ENCODE measurements around the gene PCDH9.

DNA sequence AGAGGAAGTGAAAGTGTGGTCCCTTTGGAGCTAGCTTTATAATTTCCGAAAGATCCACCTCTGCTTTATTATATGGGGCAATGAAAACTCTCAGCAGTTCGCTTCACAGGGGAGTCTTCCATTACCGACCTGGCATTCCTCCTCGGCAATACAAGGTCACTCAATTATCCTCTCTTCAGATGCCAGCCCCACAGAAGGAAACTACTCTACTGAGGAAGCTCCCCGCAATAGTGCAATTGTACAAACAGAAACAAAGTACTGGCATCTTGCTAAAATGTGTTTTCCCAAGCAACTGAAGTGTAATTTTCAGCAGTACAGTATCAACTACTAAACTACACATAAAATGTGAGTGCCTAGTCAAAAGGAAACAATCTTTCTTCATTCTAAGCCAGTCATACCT lies 702.0 kb downstream of the PCDH9 start:
- TF ChIP-seq, protein P1, sequence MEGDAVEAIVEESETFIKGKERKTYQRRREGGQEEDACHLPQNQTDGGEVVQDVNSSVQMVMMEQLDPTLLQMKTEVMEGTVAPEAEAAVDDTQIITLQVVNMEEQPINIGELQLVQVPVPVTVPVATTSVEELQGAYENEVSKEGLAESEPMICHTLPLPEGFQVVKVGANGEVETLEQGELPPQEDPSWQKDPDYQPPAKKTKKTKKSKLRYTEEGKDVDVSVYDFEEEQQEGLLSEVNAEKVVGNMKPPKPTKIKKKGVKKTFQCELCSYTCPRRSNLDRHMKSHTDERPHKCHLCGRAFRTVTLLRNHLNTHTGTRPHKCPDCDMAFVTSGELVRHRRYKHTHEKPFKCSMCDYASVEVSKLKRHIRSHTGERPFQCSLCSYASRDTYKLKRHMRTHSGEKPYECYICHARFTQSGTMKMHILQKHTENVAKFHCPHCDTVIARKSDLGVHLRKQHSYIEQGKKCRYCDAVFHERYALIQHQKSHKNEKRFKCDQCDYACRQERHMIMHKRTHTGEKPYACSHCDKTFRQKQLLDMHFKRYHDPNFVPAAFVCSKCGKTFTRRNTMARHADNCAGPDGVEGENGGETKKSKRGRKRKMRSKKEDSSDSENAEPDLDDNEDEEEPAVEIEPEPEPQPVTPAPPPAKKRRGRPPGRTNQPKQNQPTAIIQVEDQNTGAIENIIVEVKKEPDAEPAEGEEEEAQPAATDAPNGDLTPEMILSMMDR (conservative IDR thresholded peaks at IDR 0.05; ENCODE audit: low read depth, low read length): no peak
- no peak for TF ChIP-seq EZH2 (IDR thresholded peaks at IDR 0.05; ENCODE audit: borderline replicate concordance, low read depth, low read length, poor library complexity, severe bottlenecking)

Data from A673 (cell line).